Endothelial cell of umbilical vein (primary cell): Measurements from ENCODE around the gene RGL4. TPM values are rescaled to one million over a fixed set of nuclear protein-coding genes. Genes with fewer than 3 reads are reported as not detected.

Experiments
- BruUV-seq: library from RNA; stranded (reverse); fragments of 400-500 nt; replicated peaks from 2 replicates; lab custom pipeline; 2021; lab: Mats Ljungman, UMichigan
- CTCF ChIA-PET: fragments of 300-600, 350-600 bp; sonication (Branson Sonifier 250); formaldehyde crosslinking; loops from one replicate; lab custom pipeline; 2021; ENCODE audit warnings: antibody characterized with exemption, inconsistent platforms; lab: Charles Lee
- POLR2A ChIA-PET: fragments of 300-600, 350-600 bp; sonication (Branson Sonifier 250); formaldehyde crosslinking; loops from one replicate; lab custom pipeline; 2021; ENCODE audit warnings: antibody characterized with exemption, inconsistent platforms; lab: Charles Lee
- DNase-seq: peaks from one replicate; pipeline ENCODE4 v3.0.0-alpha.2; 2011; ENCODE audit warnings: low read depth, low spot score
- FAIRE-seq: peaks from 2 replicates; lab custom pipeline; 2011; peaks lifted over from hg19 to GRCh38; lab: Jason Lieb, UNC
- H2AFZ ChIP-seq: 2 replicates; pipeline ENCODE4 v1.6.0; 2012; ENCODE audit warnings: low read depth, low read length, control low read depth, inconsistent platforms
- H3K27ac ChIP-seq: 2 replicates; pipeline ENCODE4 v1.5.1; 2011; ENCODE audit warnings: low read depth, mild to moderate bottlenecking, control low read depth, low read length, moderate library complexity; ENCODE audit not compliant: insufficient read depth
- H3K27me3 ChIP-seq, 2 experiments: 2 replicates each; pipeline versions ENCODE4 v1.6.0 to v1.6.1; 2011; ENCODE audit warnings: low read length in 2 of 2, mixed read lengths in 1 of 2; ENCODE audit not compliant: control insufficient read depth in 2 of 2, insufficient read depth in 2 of 2
- H3K36me3 ChIP-seq, 2 experiments: 2 replicates in 1 of 2; 3 replicates in 1 of 2; pipeline ENCODE4 v1.5.1; 2011; ENCODE audit warnings: low read length in 2 of 2, mild to moderate bottlenecking in 1 of 2, moderate library complexity in 1 of 2; ENCODE audit not compliant: control insufficient read depth in 2 of 2, insufficient read depth in 2 of 2; ENCODE audit errors: extremely low read depth in 1 of 2
- H3K4me1 ChIP-seq: 3 replicates; pipeline ENCODE4 v1.5.1; 2011; ENCODE audit warnings: mild to moderate bottlenecking, low read length; ENCODE audit not compliant: control insufficient read depth, insufficient read depth; ENCODE audit errors: extremely low read depth
- H3K4me2 ChIP-seq: 2 replicates; pipeline ENCODE4 v1.6.1; 2011; ENCODE audit warnings: low read length, control low read depth, mixed read lengths; ENCODE audit not compliant: insufficient read depth
- H3K4me3 ChIP-seq, 3 experiments: fragments of 200-600 bp in 1 of 3; sonication (generic), shearing (Covaris generic) in 1 of 3; replicated peaks in 1 of 3; 2 replicates each; pipeline ENCODE4 v1.5.1; 2011 to 2016; ENCODE audit warnings: control low read depth in 3 of 3, low read length in 3 of 3, mild to moderate bottlenecking in 2 of 3, inconsistent platforms in 1 of 3, low read depth in 1 of 3, moderate library complexity in 1 of 3; ENCODE audit not compliant: insufficient read depth in 1 of 3
- H3K79me2 ChIP-seq: 2 replicates; pipeline ENCODE4 v1.6.0; 2012; ENCODE audit warnings: low read length, inconsistent platforms; ENCODE audit not compliant: control insufficient read depth, insufficient read depth
- H3K9ac ChIP-seq: replicated peaks from 2 replicates; pipeline ENCODE3; 2011; ENCODE audit warnings: low read length, control low read depth; ENCODE audit not compliant: insufficient read depth; ENCODE audit errors: extremely low read depth
- H3K9me1 ChIP-seq: replicated peaks from 3 replicates; pipeline ENCODE4 v1.6.0; 2011; ENCODE audit warnings: mild to moderate bottlenecking, low read length; ENCODE audit not compliant: control insufficient read depth, insufficient read depth; ENCODE audit errors: extremely low read depth
- H3K9me3 ChIP-seq: replicated peaks from 2 replicates; pipeline ENCODE4 v1.5.1; 2012; ENCODE audit warnings: low read length, inconsistent platforms; ENCODE audit not compliant: control insufficient read depth, insufficient read depth
- H4K20me1 ChIP-seq: replicated peaks from 2 replicates; pipeline ENCODE3; 2011; ENCODE audit warnings: mild to moderate bottlenecking, low read length; ENCODE audit not compliant: control insufficient read depth, insufficient read depth; ENCODE audit errors: extremely low read depth
- EZH2 ChIP-seq: IDR thresholded peaks from 2 replicates; pipeline ENCODE4 v1.6.1; 2012; ENCODE audit warnings: borderline replicate concordance, low read depth, mild to moderate bottlenecking, moderate library complexity, low read length, inconsistent platforms; ENCODE audit not compliant: severe bottlenecking
- FOS ChIP-seq: IDR thresholded peaks from 2 replicates; pipeline ENCODE4 v1.6.1; 2011; ENCODE audit warnings: mild to moderate bottlenecking, low read length, moderate library complexity, borderline replicate concordance; ENCODE audit not compliant: insufficient read depth
- GATA2 ChIP-seq: IDR thresholded peaks from 2 replicates; pipeline ENCODE4 v1.7.0; 2011; ENCODE audit warnings: low read depth, mild to moderate bottlenecking, moderate library complexity, mixed read lengths, low read length; ENCODE audit not compliant: insufficient read length, insufficient read depth
- JUN ChIP-seq: IDR thresholded peaks from 2 replicates; pipeline ENCODE4 v1.6.1; 2011; ENCODE audit warnings: borderline replicate concordance, low read depth; ENCODE audit not compliant: insufficient read length, insufficient read depth
- MAX ChIP-seq: IDR thresholded peaks from 2 replicates; pipeline ENCODE4 v1.6.1; 2011; ENCODE audit not compliant: insufficient read depth, insufficient read length
- MYC ChIP-seq: IDR thresholded peaks from one replicate; pipeline ENCODE4 v1.6.1; 2011; ENCODE audit warnings: mild to moderate bottlenecking, low read depth, low read length
- POLR2A ChIP-seq: IDR thresholded peaks from 2 replicates; pipeline ENCODE4 v1.6.1; 2012; ENCODE audit warnings: low read depth, mild to moderate bottlenecking, control low read depth, low read length
- POLR2AphosphoS5 ChIP-seq: IDR thresholded peaks from 2 replicates; pipeline ENCODE4 v1.6.1; 2012; ENCODE audit warnings: low read depth, mild to moderate bottlenecking, control low read depth, low read length, moderate library complexity; ENCODE audit not compliant: insufficient read depth
- dilution Hi-C: fragments of 300-500 bp; cut with MboI; formaldehyde crosslinking; loops from one replicate; pipeline ENCODE4 v1.15.0; 2019; ENCODE audit warnings: low sequenced_read_pairs; ENCODE audit not compliant: extremely low pct_ligation_motif_present
- intact Hi-C: fragments of 100-400 bp; cut with micrococcal nuclease; formaldehyde crosslinking; loops from one replicate; pipeline ENCODE4 v1.10.0; 2022
- polyA plus RNA-seq, 4 experiments: library from polyadenylated mRNA; depleted of rRNA in 3 of 4; stranded (reverse) in 3 of 4; unstranded in 1 of 4; fragments of >200 nt; gene quantifications; 2 replicates each; pipeline versions ENCODE4 v1.2.1 to v1.2.3, GENCODE V29; 2011 to 2012; ENCODE audit warnings: missing spikeins in 1 of 4
- total RNA-seq: library from RNA; stranded (reverse); gene quantifications from 2 replicates; pipeline ENCODE4 v1.2.3, GENCODE V29; 2021
- TF ChIP-seq, protein P1 (sequence below), 2 donors: IDR thresholded peaks; 1 replicate in 1 of 2; 2 replicates in 1 of 2; pipeline ENCODE4 v1.5.1; 2011; ENCODE audit warnings: low read length in 2 of 2, mild to moderate bottlenecking in 2 of 2, moderate library complexity in 2 of 2, control low read depth in 1 of 2, inconsistent platforms in 1 of 2, low read depth in 1 of 2; ENCODE audit not compliant: insufficient read depth in 1 of 2; ENCODE audit errors: extremely low read depth in 1 of 2

Gene RGL4
- total and polyA plus RNA-seq, 2 donors (not counting 3 experiments of a cell fraction or from before 2014, with no cell fraction given) = not detected

- dilution Hi-C loops = no loop called here
- no peaks in the 10 kb centered on the region for H3K27me3 ChIP-seq
- H3K9ac ChIP-seq = no peak overlapping the region
- FAIRE-seq (no peak), DNase-seq (no peak)
- BruUV-seq = no TSS peak
- H4K20me1 ChIP-seq = no peaks in the 10 kb centered on the region
- H3K4me2 ChIP-seq = no peak overlapping the region
- POLR2A ChIA-PET = no interaction called here
- CTCF ChIA-PET = interaction anchor here (1.2 to 2.0 kb wide), 2 partner anchors 9 to 105 kb away, joined by 3 to 5 read pairs; no protein-coding TSS in a partner anchor
- no peaks in the 10 kb centered on the region for H3K4me1 ChIP-seq
- no peak overlapping the region for H3K27ac ChIP-seq
- no peak for TF ChIP-seq MAX
- no peak for TF ChIP-seq GATA2
- no peak for TF ChIP-seq EZH2
- no peak for TF ChIP-seq JUN
- no peak for TF ChIP-seq MYC
- TF ChIP-seq FOS = no peak
- TF ChIP-seq, protein P1, sequence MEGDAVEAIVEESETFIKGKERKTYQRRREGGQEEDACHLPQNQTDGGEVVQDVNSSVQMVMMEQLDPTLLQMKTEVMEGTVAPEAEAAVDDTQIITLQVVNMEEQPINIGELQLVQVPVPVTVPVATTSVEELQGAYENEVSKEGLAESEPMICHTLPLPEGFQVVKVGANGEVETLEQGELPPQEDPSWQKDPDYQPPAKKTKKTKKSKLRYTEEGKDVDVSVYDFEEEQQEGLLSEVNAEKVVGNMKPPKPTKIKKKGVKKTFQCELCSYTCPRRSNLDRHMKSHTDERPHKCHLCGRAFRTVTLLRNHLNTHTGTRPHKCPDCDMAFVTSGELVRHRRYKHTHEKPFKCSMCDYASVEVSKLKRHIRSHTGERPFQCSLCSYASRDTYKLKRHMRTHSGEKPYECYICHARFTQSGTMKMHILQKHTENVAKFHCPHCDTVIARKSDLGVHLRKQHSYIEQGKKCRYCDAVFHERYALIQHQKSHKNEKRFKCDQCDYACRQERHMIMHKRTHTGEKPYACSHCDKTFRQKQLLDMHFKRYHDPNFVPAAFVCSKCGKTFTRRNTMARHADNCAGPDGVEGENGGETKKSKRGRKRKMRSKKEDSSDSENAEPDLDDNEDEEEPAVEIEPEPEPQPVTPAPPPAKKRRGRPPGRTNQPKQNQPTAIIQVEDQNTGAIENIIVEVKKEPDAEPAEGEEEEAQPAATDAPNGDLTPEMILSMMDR (IDR thresholded peaks at IDR 0.05; ENCODE audit: extremely low read depth in 1 of 2, insufficient read depth in 1 of 2, low read depth in 1 of 2, low read length in 2 of 2) = no peak
- no peak for TF ChIP-seq POLR2AphosphoS5
- no peak for TF ChIP-seq POLR2A
- intact Hi-C loops = no loop called here
- H3K4me3 ChIP-seq = no peak overlapping the region
- H3K36me3 ChIP-seq = peaks cover 5 to 23% of the 10 kb centered on the region in 2 experiments
- no peak overlapping the region for H2AFZ ChIP-seq
- H3K9me3 ChIP-seq = no peaks in the 10 kb centered on the region
- H3K79me2 ChIP-seq = no peaks in the 10 kb centered on the region
- no peaks in the 10 kb centered on the region for H3K9me1 ChIP-seq
Measured at GRCh38 chr22:23744485-23744884, 53.7 kb downstream of the RGL4 start.
